SU-DHL-6 (cell line): ENCODE data around the gene PTPRN2.

ENCODE experiments used
- EZH2phosphoT487 ChIP-seq: fragments of 200-600 bp; sonication (generic), shearing (Covaris generic); conservative IDR thresholded peaks from 2 replicates; pipeline ENCODE4 v1.6.1; 2018; ENCODE audit warnings: mild to moderate bottlenecking, antibody characterized with exemption, low read length, moderate library complexity, mixed read lengths
- TF ChIP-seq, protein P1 (sequence below): fragments of 200-600 bp; sonication (generic); IDR thresholded peaks from one replicate; pipeline ENCODE4 v1.5.1; 2017; ENCODE audit warnings: antibody characterized with exemption, mild to moderate bottlenecking, low read length, moderate library complexity; ENCODE audit not compliant: insufficient read depth, poor library complexity, severe bottlenecking

DNA sequence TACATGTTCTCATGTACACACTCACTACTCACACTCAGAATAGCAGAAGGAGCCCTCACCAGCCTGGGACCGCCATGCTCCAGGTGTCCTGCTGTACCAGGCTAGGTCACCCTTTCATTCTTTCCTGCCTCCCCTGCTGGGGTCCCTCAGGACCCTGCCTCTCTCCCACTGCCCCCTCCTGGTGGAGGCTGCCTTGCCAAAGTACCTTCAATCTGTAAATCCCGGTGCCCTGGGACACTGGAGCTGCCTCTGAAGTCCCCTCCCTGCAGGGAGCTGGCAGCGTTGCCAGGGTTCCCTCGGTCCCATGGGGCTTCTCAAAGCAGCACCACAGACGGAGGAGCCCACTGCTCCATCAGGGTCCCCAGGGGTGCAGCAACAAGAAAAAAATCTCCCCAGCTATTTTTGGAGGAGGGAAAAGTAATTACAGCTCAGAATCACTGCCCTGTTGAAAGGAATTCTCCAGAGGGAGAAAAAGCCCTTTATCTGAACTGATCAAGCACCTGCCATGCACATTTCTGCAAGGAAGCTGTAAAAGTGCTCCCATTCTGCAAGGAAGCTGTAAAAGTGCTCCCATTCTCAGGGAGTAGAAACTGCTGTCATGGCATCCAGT lies 259.9 kb downstream of the PTPRN2 start:
- TF ChIP-seq, protein P1, sequence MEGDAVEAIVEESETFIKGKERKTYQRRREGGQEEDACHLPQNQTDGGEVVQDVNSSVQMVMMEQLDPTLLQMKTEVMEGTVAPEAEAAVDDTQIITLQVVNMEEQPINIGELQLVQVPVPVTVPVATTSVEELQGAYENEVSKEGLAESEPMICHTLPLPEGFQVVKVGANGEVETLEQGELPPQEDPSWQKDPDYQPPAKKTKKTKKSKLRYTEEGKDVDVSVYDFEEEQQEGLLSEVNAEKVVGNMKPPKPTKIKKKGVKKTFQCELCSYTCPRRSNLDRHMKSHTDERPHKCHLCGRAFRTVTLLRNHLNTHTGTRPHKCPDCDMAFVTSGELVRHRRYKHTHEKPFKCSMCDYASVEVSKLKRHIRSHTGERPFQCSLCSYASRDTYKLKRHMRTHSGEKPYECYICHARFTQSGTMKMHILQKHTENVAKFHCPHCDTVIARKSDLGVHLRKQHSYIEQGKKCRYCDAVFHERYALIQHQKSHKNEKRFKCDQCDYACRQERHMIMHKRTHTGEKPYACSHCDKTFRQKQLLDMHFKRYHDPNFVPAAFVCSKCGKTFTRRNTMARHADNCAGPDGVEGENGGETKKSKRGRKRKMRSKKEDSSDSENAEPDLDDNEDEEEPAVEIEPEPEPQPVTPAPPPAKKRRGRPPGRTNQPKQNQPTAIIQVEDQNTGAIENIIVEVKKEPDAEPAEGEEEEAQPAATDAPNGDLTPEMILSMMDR: no peak
- TF ChIP-seq EZH2phosphoT487: no peak
